ENCODE results near the gene SERPINA9.

The SERPINA9 gene

GRCh38 chr14:94494085-94494484, 18.1 kb upstream of the SERPINA9 start:
- ATAC-seq = no peak
- no peak for TF ChIP-seq ZNF8 (CRISPR knock-in tag; IDR thresholded peaks at IDR 0.05)
- TF ChIP-seq ARNTL (CRISPR knock-in tag; IDR thresholded peaks at IDR 0.05; ENCODE audit: borderline replicate concordance, low read depth) = no peak
- no peak for TF ChIP-seq RARB (CRISPR knock-in tag; IDR thresholded peaks at IDR 0.05)
- no peak for TF ChIP-seq ZC3H10 (CRISPR knock-in tag; IDR thresholded peaks at IDR 0.05)
- TF ChIP-seq ISL1 (CRISPR knock-in tag; IDR thresholded peaks at IDR 0.05) = no peak
- TF ChIP-seq POU6F1 (CRISPR knock-in tag; IDR thresholded peaks at IDR 0.05; ENCODE audit: borderline replicate concordance, low read depth) = no peak
- TF ChIP-seq, protein P1, sequence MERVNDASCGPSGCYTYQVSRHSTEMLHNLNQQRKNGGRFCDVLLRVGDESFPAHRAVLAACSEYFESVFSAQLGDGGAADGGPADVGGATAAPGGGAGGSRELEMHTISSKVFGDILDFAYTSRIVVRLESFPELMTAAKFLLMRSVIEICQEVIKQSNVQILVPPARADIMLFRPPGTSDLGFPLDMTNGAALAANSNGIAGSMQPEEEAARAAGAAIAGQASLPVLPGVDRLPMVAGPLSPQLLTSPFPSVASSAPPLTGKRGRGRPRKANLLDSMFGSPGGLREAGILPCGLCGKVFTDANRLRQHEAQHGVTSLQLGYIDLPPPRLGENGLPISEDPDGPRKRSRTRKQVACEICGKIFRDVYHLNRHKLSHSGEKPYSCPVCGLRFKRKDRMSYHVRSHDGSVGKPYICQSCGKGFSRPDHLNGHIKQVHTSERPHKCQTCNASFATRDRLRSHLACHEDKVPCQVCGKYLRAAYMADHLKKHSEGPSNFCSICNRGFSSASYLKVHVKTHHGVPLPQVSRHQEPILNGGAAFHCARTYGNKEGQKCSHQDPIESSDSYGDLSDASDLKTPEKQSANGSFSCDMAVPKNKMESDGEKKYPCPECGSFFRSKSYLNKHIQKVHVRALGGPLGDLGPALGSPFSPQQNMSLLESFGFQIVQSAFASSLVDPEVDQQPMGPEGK (CRISPR knock-in tag; IDR thresholded peaks at IDR 0.05; ENCODE audit: borderline replicate concordance) = no peak
- TF ChIP-seq TCF4 (CRISPR knock-in tag; IDR thresholded peaks at IDR 0.05; ENCODE audit: borderline replicate concordance) = no peak
- no peak for TF ChIP-seq GLIS3 (CRISPR knock-in tag; IDR thresholded peaks at IDR 0.05)
- TF ChIP-seq PPARA (CRISPR knock-in tag; IDR thresholded peaks at IDR 0.05; ENCODE audit: borderline replicate concordance) = no peak
- no peak for TF ChIP-seq TOX (CRISPR knock-in tag; IDR thresholded peaks at IDR 0.05; ENCODE audit: borderline replicate concordance)
- TF ChIP-seq ZFP3 (CRISPR knock-in tag; IDR thresholded peaks at IDR 0.05) = no peak
- TF ChIP-seq CSRNP3 (CRISPR knock-in tag; IDR thresholded peaks at IDR 0.05) = no peak
- TF ChIP-seq ZNF565 (CRISPR knock-in tag; conservative IDR thresholded peaks at IDR 0.05; ENCODE audit: low read depth) = no peak

- no peak for TF ChIP-seq CSDC2 (CRISPR knock-in tag; IDR thresholded peaks at IDR 0.05)
- no peak for TF ChIP-seq POU6F1 (CRISPR knock-in tag; IDR thresholded peaks at IDR 0.05; ENCODE audit: borderline replicate concordance, low read depth)
- TF ChIP-seq ZNF565 (CRISPR knock-in tag; conservative IDR thresholded peaks at IDR 0.05; ENCODE audit: low read depth) = no peak
- TF ChIP-seq, protein P1 (CRISPR knock-in tag; IDR thresholded peaks at IDR 0.05; ENCODE audit: borderline replicate concordance) = no peak
- no peak for TF ChIP-seq RARB (CRISPR knock-in tag; IDR thresholded peaks at IDR 0.05)
- TF ChIP-seq ZNF8 (CRISPR knock-in tag; IDR thresholded peaks at IDR 0.05) = no peak
- no peak for TF ChIP-seq BACH2 (CRISPR knock-in tag; IDR thresholded peaks at IDR 0.05; ENCODE audit: borderline replicate concordance)
- TF ChIP-seq ESRRG (CRISPR knock-in tag; IDR thresholded peaks at IDR 0.05) = no peak
- TF ChIP-seq ZFP3 (CRISPR knock-in tag; IDR thresholded peaks at IDR 0.05) = no peak
- no peak for TF ChIP-seq TOX (CRISPR knock-in tag; IDR thresholded peaks at IDR 0.05; ENCODE audit: borderline replicate concordance)
- TF ChIP-seq OSR1 (CRISPR knock-in tag; IDR thresholded peaks at IDR 0.05) = no peak
- no peak for ATAC-seq
These were observed 15.5 kb upstream of the SERPINA9 start for GRCh38 chr14:94491511-94491910.

GRCh38 chr14:94489336-94489735, 13.3 kb upstream of the SERPINA9 start:
- no peak for ATAC-seq
- TF ChIP-seq GLIS3 (CRISPR knock-in tag; IDR thresholded peaks at IDR 0.05) (no peak), ESRRG (CRISPR knock-in tag; IDR thresholded peaks at IDR 0.05) (no peak), RARB (CRISPR knock-in tag; IDR thresholded peaks at IDR 0.05) (no peak)

DNA sequence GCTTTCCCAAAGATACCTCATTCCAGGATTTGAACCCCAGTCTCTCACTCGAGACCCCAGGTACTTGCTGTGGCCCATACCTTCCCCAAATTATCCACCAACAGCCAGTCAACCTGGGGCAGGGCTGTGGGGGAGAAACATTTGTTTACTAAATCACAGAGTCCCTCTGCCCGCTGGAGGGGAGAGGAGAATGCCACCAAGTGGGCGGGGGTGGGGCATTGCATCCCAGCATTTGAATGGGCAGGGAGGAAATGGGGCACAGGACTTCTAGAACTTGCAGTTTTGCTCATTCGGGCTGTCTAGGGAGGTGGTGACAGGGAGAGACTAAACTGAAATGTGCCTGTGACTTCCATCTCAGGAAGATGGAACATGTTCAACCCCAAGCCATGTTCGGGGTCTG, 10.9 kb upstream of the SERPINA9 start:
- TF ChIP-seq TCF4 (CRISPR knock-in tag; IDR thresholded peaks at IDR 0.05; ENCODE audit: borderline replicate concordance) = no peak
- no peak for TF ChIP-seq ZC3H10 (CRISPR knock-in tag; IDR thresholded peaks at IDR 0.05)
- TF ChIP-seq PPARA (CRISPR knock-in tag; IDR thresholded peaks at IDR 0.05; ENCODE audit: borderline replicate concordance) = no peak
- no peak for TF ChIP-seq TSHZ2 (CRISPR knock-in tag; IDR thresholded peaks at IDR 0.05)
- no peak for TF ChIP-seq ZFP3 (CRISPR knock-in tag; IDR thresholded peaks at IDR 0.05)
- TF ChIP-seq TOX (CRISPR knock-in tag; IDR thresholded peaks at IDR 0.05; ENCODE audit: borderline replicate concordance) = no peak
- TF ChIP-seq CSDC2 (CRISPR knock-in tag; IDR thresholded peaks at IDR 0.05) = no peak
- no peak for TF ChIP-seq BACH2 (CRISPR knock-in tag; IDR thresholded peaks at IDR 0.05; ENCODE audit: borderline replicate concordance)
- no peak for TF ChIP-seq SNAI2 (CRISPR knock-in tag; IDR thresholded peaks at IDR 0.05)
- no peak for TF ChIP-seq GLIS3 (CRISPR knock-in tag; IDR thresholded peaks at IDR 0.05)
- no peak for TF ChIP-seq OSR1 (CRISPR knock-in tag; IDR thresholded peaks at IDR 0.05)
- ATAC-seq = no peak
